ENCODE data around the gene AP1S3.

GRCh38 chr2:223747392-223748042, 89.9 kb downstream of the AP1S3 start:
- TF ChIP-seq EZH2 (IDR thresholded peaks at IDR 0.05) (no peak), POLR2AphosphoS5 (IDR thresholded peaks at IDR 0.05; ENCODE audit: borderline replicate concordance, low read depth, low read length) (no peak)
